ENCODE measurements around the gene PPDPF. TPM values are rescaled to one million over a fixed set of nuclear protein-coding genes. Genes with fewer than 3 reads are reported as not detected.
A peak's percentile ranks its signal among the peaks of the same experiment; 100 is the strongest.

Gene PPDPF
- total and polyA plus RNA-seq, 2 donors (not counting 3 experiments of a cell fraction or from before 2014, with no cell fraction given) = 52.2 to 219 TPM

DNA sequence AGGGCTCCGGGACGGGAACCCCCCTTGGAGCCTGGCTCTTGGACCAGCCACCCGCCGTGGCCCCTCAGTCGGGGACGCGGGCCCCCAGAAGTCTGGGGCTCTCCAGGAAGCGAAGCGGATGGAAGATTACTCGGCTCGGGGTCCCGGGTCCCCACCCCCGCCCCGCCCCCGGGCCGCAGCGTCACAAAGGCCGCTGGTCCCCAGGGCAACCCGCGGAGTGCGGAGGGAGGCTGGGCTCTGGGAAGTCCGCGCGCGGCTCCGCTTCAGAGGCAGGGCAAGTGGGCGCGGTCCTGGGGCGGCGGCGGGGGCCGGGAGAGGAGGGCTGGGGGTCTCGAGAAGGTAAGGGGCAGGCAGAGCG lies 33.3 kb downstream of the PPDPF start, which contains the start of gene FNDC11:
Gene FNDC11, plus strand, starts transcription at position 227 of the 358 bp plus-strand sequence. CDS start 1,505 bp downstream, outside the sequence.
- Histone ChIP-seq H3K27me3 (ENCODE audit: control insufficient read depth in 2 of 2, insufficient read depth in 2 of 2, low read length in 2 of 2) (no peaks in the 10 kb centered on the region), H4K20me1 (replicated peaks; ENCODE audit: control insufficient read depth, extremely low read depth, insufficient read depth, low read length) (no peaks in the 10 kb centered on the region), H3K9ac (replicated peaks; ENCODE audit: extremely low read depth, insufficient read depth, low read length) (peak within 1 kb of the TSS; percentile 35), H3K79me2 (ENCODE audit: control insufficient read depth, insufficient read depth, low read length) (no peaks in the 10 kb centered on the region), H3K36me3 (ENCODE audit: control insufficient read depth in 2 of 2, extremely low read depth in 1 of 2, insufficient read depth in 2 of 2, low read length in 2 of 2) (no peaks in the 10 kb centered on the region), H3K4me2 (ENCODE audit: insufficient read depth, low read length) (peak within 1 kb of the TSS; percentile 86), H3K27ac (ENCODE audit: insufficient read depth, low read depth, low read length) (no peak within 1 kb of the TSS), H3K9me3 (replicated peaks; ENCODE audit: control insufficient read depth, insufficient read depth, low read length) (no peaks in the 10 kb centered on the region), H3K4me1 (ENCODE audit: control insufficient read depth, extremely low read depth, insufficient read depth, low read length) (no peaks in the 10 kb centered on the region), H3K4me3 (replicated peaks in 1 of 3; ENCODE audit: insufficient read depth in 1 of 3, low read depth in 1 of 3, low read length in 3 of 3) (peak within 1 kb of the TSS; percentile 56 to 91 (median 72)), H3K9me1 (replicated peaks; ENCODE audit: control insufficient read depth, extremely low read depth, insufficient read depth, low read length) (no peaks in the 10 kb centered on the region), H2AFZ (ENCODE audit: low read depth, low read length) (peak within 1 kb of the TSS; percentile 94)
- FAIRE-seq (peak; percentile 8), DNase-seq (ENCODE audit: low read depth, low spot score) (no peak)
- BruUV-seq (replicated peaks) = no TSS peak
- ChIA-PET POLR2A (no interaction called here), CTCF (no interaction called here)
- intact Hi-C loops (cut with micrococcal nuclease) = loop anchor here (1.0 kb wide), 1 partner anchor 73 kb away; the partner anchor contains the start of gene GMEB2
- dilution Hi-C loops (cut with MboI; ENCODE audit: extremely low pct_ligation_motif_present, low sequenced_read_pairs) = no loop called here
- TF ChIP-seq EZH2 (IDR thresholded peaks at IDR 0.05; ENCODE audit: borderline replicate concordance, low read depth, low read length, severe bottlenecking) (no peak), POLR2AphosphoS5 (IDR thresholded peaks at IDR 0.05; ENCODE audit: insufficient read depth, low read depth, low read length) (no peak), MAX (IDR thresholded peaks at IDR 0.05; ENCODE audit: insufficient read depth, insufficient read length) (no peak), MYC (IDR thresholded peaks at IDR 0.05; ENCODE audit: low read depth, low read length) (no peak), FOS (IDR thresholded peaks at IDR 0.05; ENCODE audit: borderline replicate concordance, insufficient read depth, low read length) (no peak), POLR2A (IDR thresholded peaks at IDR 0.05; ENCODE audit: low read depth, low read length) (no peak), CTCF (IDR thresholded peaks at IDR 0.05; ENCODE audit: extremely low read depth in 1 of 2, insufficient read depth in 1 of 2, low read depth in 1 of 2, low read length in 2 of 2) (no peak), GATA2 (IDR thresholded peaks at IDR 0.05; ENCODE audit: insufficient read depth, insufficient read length, low read depth, low read length) (no peak), JUN (IDR thresholded peaks at IDR 0.05; ENCODE audit: borderline replicate concordance, insufficient read depth, insufficient read length, low read depth) (no peak)
